22Rv1 (cell line): ENCODE data around the gene AAGAB.

Experiments
- ZFX ChIP-seq: fragments of 450-650 bp; IDR thresholded peaks from 2 replicates; pipeline ENCODE4 v1.6.1; 2017; ENCODE audit warnings: antibody characterized with exemption, borderline replicate concordance
- TF ChIP-seq, protein P1 (sequence below): fragments of 450-650 bp; IDR thresholded peaks from 2 replicates; pipeline ENCODE4 v1.5.1; 2017; ENCODE audit warnings: mild to moderate bottlenecking

DNA sequence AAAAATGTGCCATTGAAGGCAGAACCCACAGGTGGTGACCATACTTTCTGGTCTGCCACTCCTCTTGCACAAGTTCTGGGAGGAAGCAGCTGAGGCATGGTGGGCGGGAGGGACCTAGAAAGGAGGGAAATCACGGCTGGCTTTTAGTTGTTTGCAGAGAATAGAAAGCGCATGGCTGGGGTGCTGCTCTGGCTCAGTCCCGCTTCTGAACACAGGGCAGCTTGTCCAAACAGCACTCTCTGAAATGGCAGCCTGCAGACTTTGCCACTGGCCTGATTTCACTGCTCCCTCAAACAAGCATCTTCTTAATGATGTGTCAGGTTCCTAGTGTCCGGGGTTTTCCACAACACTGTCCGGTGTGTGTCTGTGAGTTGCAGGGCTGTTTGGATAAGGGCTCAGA lies 76.7 kb downstream of the AAGAB start:
- TF ChIP-seq, protein P1, sequence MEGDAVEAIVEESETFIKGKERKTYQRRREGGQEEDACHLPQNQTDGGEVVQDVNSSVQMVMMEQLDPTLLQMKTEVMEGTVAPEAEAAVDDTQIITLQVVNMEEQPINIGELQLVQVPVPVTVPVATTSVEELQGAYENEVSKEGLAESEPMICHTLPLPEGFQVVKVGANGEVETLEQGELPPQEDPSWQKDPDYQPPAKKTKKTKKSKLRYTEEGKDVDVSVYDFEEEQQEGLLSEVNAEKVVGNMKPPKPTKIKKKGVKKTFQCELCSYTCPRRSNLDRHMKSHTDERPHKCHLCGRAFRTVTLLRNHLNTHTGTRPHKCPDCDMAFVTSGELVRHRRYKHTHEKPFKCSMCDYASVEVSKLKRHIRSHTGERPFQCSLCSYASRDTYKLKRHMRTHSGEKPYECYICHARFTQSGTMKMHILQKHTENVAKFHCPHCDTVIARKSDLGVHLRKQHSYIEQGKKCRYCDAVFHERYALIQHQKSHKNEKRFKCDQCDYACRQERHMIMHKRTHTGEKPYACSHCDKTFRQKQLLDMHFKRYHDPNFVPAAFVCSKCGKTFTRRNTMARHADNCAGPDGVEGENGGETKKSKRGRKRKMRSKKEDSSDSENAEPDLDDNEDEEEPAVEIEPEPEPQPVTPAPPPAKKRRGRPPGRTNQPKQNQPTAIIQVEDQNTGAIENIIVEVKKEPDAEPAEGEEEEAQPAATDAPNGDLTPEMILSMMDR = no peak
- TF ChIP-seq ZFX = no peak
